Measurements from ENCODE around the gene SPRED2.

The SPRED2 gene

GRCh38 chr2:65432227-65433190 is at the start of gene SPRED2:
Gene SPRED2, minus strand, starts transcription at chr2:65432599. Its CDS starts 612 bp downstream, at chr2:65431987.
- peak; percentile 85 for DNase-seq

- no peak for DNase-seq
Observed at GRCh38 chr2:65481961-65482360, 49.6 kb upstream of the SPRED2 start.

- DNase-seq = no peak
Observed at GRCh38 chr2:65479524-65479923, 47.1 kb upstream of the SPRED2 start.

DNA sequence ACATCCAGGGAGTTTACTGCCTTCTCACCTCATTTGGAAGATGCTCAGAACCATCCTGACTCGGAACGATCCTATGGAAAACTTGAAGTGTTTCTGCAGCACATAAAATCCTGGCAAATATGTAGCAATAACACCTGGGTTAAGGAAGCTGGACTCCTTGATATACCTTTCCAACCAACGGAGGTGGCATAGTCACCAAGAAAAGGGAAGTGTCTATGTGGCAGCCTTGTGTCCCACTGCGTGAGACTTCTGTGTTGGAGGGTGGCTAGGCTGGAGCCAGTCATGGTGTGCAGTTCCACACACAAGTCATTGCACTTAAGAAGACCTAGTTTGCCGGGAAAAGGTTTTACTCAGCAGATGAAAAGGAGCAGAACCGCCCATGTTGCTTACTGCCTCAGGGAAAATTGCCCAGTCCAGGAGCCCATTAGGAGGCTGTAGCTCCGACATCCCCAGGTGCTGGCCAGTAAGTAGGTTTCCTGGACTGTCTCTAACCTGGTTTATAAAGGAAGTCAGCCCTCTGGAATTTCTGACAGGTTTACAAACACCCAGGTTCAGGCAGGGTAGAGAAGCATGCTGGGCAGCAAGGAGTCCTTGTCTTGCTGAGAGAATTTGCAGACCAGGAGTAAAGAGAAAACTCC is 46.2 kb upstream of the SPRED2 start:
- no peak for DNase-seq

- DNase-seq = no peak
Observed at GRCh38 chr2:65477590-65477989, 45.2 kb upstream of the SPRED2 start.

GRCh38 chr2:65476778-65477177 is 44.4 kb upstream of the SPRED2 start:
- DNase-seq = no peak

- DNase-seq = no peak
Observed at GRCh38 chr2:65475000-65475399, 42.6 kb upstream of the SPRED2 start.

GRCh38 chr2:65473045-65473444 is 40.6 kb upstream of the SPRED2 start:
- DNase-seq = no peak

DNA sequence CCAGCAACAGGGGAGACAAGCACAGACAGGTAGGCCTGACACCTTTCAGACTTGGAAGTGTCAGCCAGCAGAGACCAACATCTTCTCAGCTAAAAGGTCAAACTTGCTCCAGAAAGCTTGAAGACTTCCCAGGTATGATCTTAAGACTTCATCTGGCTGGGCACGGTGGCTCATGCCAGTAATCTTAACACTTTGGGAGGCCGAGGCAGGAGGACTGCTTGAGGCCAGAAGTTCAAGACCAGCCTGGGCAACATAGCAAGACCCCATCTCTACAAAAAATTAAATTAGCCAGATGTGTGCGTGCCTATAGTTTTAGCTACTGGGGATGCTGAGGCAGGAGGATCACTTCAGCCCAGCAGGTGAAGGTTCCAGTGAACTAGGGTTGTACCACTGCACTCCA is 39.0 kb upstream of the SPRED2 start:
- no peak for DNase-seq

- no peak for DNase-seq
Observed at GRCh38 chr2:65466551-65466950, 34.2 kb upstream of the SPRED2 start.

DNA sequence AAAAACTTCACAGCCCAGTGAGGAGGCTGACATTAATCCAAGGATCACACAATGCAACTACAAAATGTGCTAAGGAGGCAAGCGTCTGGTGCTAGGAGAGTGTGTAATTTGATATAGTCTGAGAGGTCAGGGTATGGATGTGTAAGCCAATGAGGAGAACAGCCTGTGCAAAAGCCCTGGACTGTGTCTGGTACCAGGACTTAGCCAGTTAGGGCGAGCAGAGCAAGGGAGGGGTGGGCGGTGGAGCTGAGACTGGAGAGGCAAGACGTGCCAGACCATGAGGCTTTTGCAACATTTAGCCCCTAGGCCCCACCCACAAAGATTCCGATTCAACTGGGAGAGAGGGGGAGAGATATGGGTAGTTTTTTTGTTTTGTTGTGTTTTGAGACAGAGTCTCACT is 33.5 kb upstream of the SPRED2 start:
- DNase-seq = no peak

- DNase-seq = no peak
Observed at GRCh38 chr2:65465124-65465523, 32.7 kb upstream of the SPRED2 start.

- DNase-seq = no peak
Observed at GRCh38 chr2:65464604-65465003, 32.2 kb upstream of the SPRED2 start.

- no peak for DNase-seq
Observed at GRCh38 chr2:65458999-65459398, 26.6 kb upstream of the SPRED2 start.

- no peak for DNase-seq
Observed at GRCh38 chr2:65456886-65457285, 24.5 kb upstream of the SPRED2 start.

GRCh38 chr2:65456064-65456463 is 23.7 kb upstream of the SPRED2 start:
- no peak for DNase-seq

DNA sequence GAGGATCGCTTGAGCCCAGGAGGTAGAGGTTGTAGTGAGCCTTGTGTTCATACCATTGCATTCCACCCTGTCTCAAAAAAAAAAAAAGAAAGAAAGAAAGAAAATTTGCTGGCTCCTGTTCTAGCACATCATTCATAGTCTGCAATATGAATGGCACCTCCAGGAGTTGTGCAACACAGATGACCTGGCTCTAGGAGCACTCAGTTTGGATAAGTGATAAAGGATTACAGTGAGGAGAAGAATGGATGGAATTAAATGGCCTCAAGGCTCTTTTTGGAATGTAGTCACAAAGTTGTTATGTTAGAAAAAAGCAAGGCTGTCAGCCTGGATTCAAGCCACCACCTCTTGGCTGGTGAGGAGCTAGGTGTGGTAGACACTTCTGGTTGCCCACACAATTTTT is 21.5 kb upstream of the SPRED2 start:
- DNase-seq = no peak

GRCh38 chr2:65452150-65452895 is 19.9 kb upstream of the SPRED2 start:
- no peak for DNase-seq

DNA sequence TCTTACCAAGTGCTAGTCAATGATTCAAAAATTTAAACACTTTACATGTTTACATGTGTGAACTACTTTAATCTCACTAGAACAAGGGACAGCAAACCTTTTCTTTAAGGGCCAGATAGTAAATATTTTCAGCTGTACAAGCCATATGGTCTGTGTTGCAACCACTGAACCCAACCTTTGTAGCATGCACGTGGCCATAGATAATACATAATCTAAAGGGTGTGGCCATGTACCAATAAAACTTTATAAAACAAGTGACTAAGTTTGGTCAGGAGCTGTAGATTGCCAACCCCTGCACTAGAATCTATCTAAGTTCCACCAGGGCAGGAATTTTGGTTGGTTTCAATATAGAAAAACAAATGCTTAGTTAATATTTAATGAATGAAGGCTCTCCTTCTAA is 18.4 kb upstream of the SPRED2 start:
- DNase-seq = no peak

DNA sequence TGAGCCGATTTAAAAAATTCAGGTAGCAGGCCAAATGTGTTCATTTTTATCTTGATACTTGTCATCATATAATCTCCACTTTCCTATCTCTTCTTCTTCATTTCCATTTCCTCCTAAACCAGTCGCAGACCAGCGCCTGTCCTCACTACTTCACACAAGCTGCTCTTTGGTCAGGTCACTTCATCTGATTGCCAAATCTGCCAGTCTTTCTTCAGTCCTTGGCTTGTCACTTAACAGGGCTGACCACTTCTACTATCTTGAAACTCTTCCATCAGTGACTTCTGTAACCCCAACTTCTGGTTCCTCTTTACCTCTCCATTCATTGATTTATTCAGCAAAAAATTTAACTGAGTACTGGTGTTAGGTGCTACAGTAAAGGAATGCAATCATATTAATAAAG is 18.0 kb upstream of the SPRED2 start:
- no peak for DNase-seq

DNA sequence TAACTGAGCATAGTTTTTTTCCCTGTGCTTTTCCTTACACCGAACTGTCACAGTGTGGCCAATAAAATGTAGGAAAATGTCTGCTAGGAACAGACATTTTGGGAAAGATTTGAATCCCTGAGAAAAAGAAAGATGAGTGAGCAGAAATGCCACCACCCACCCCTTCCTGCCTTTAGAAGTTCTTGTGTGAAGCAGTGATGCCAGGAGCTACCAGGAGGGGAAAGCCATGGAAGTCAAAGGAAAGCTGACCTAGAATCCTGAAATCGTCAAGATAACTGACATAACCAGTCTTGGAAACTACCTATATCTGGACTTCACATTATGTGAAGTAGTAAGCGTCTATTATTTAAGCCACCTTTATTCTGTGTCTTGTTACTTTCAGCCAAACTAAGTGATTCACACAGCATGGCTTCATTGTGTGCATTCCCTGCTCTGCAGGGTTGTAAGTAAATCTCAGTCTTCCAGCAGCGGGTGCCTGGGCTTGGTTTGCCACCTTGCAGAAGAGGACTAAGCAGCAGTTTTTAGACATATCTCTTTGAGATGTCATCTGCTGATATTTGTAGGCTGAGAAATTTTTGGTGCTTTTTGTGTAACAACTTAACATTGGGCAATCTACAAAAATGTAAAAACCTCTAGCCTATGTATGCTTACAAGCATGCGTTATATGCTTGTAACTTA is 11.2 kb upstream of the SPRED2 start:
- DNase-seq = no peak

- no peak for DNase-seq
Observed at GRCh38 chr2:65442420-65443020, 10.1 kb upstream of the SPRED2 start.

Data from midbrain (tissue), 1 donor.